Umbilical cord (tissue), 2 donors: ENCODE measurements around the gene PDE6B. TPM values are rescaled to one million over a fixed set of nuclear protein-coding genes. Genes with fewer than 3 reads are reported as not detected.
"Not testable (repeated sequence)": the region's sequence is repeated elsewhere in the genome, so short reads cannot be mapped to it uniquely, and the experiment has no call there.

Source experiments
- DNase-seq: peaks from one replicate; pipeline ENCODE4 v3.0.0-alpha.2; 2015; ENCODE audit warnings: low spot score
- total RNA-seq: library from RNA; depleted of rRNA; stranded (reverse); fragments of >200 nt; gene quantifications from one replicate; pipeline ENCODE4 v1.2.3, GENCODE V29; 2014; ENCODE audit warnings: low replicate concordance; ENCODE audit not compliant: insufficient read depth

PDE6B gene
- total RNA-seq, 1 donor from 2014 or later, result 7.0 TPM

DNA sequence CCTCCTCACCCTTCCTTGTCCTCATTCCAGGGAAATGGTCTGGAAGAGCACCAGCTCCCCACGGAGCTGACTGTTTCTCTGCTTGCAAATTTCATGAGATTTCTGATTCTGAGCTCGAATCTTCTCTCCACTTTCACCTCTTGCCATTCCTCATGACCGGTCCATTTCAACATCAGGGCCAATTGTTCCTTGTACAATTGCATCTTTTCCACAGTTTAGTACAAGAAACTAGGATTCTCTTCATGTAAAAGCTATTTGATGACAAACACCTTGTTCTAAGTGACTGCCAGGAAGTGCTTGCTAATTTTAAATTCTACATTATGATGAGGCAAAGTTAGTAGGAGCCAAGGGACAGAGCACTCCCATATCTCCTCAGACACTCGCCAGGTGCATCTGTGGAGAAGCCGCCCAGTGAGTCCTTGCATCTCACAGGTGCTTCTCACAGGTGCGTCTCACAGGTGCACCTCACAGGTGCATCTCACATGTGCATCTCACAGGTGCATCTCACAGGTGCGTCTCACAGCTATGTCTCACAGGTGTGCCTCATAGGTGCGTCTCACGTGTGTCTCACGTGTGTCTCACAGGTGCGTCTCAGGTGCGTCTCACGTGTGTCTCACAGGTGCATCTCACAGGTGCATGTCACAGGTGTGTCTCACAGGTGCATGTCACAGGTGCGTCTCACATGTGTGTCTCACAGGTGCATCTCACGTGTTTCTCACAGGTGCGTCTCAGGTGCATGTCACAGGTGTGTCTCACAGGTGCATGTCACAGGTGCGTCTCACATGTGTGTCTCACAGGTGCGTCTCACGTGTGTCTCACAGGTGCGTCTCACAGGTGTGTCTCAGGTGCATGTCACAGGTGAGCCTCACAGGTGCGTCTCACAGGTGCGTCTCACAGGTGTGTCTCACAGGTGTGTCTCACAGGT is 3.0 kb upstream of the PDE6B start:
- no peak for DNase-seq

DNA sequence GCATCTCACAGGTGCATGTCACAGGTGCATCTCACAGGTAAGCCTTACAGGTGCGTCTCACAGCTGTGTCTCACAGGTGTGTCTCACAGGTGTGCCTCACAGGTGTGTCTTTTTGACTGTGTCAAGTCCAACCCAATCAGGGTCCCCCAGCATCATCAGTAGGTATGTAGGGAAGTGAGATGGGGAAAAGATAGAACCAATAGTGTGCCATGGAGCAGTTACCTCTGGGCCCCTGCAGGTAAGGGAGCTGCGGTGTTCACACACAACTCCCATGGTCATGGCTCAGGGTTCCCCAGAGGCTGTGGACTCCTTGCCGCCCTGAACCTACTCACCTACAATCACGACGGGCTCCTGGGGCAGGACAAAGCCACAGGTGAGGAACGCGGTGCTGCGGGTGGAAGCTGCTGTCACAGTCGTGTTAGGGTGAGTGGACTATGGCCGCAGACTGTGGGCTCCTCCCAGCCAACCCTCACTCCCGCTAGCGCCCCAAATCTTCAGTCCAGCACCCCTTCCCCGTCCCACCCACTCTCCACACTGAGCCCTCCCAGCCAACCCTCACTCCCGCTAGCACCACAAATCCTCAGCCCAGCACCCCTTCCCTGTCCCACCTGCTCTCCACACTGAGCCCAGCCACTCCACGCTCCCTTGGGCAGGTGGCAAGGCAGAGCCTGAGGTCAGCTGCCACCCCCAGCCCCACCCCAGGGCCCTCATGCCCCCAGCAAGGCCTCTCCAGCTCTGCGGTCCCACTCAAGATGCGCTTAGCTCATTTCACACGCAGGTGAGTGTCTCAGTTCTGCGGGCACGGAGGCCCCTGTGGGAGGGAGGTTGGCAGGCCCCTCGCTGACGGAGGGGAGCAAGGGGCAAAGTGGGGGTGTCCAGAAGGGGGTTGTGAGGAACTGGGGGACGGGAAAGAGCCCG is 2.1 kb upstream of the PDE6B start:
- no peak for DNase-seq

DNA sequence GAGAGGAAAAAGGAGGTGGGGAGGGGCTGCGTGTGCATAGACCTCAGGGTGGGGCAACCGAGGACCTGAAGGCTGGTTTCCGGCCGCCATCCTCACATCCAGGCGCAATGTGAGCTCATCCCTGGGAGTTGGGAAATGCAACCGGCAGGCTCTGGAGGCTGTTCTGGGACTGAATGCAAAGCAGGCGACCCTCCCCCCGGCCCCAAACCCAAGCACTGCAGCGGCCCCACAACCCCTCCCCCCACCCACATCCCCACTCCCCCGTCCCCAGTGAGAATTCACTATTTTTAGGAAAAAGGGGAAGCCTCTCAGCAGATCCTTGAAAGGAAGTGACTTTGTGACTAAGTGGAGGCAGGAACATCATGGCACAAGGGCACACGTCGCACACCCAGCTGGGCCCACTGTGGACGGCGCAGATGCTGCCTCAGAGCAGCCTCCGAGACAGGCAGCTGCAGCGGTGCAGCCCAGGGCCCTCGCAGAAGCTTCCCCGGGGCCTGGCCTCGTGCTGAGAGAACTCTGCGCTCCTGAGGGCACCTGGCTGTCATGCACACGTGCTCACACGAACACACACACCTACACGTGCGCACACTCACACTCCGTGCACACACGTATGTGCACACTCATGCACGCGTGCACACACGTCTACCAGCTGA is 1.3 kb upstream of the PDE6B start:
- DNase-seq, result no peak

DNA sequence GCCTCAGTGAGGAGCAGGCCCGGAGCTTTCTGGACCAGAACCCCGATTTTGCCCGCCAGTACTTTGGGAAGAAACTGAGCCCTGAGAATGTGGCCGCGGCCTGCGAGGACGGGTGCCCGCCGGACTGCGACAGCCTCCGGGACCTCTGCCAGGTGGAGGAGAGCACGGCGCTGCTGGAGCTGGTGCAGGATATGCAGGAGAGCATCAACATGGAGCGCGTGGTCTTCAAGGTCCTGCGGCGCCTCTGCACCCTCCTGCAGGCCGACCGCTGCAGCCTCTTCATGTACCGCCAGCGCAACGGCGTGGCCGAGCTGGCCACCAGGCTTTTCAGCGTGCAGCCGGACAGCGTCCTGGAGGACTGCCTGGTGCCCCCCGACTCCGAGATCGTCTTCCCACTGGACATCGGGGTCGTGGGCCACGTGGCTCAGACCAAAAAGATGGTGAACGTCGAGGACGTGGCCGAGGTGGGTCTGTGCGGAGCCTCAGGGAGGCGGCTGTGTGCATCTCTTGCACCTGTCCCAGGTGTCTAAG is 323 bp downstream of the PDE6B start:
- no peak for DNase-seq

DNA sequence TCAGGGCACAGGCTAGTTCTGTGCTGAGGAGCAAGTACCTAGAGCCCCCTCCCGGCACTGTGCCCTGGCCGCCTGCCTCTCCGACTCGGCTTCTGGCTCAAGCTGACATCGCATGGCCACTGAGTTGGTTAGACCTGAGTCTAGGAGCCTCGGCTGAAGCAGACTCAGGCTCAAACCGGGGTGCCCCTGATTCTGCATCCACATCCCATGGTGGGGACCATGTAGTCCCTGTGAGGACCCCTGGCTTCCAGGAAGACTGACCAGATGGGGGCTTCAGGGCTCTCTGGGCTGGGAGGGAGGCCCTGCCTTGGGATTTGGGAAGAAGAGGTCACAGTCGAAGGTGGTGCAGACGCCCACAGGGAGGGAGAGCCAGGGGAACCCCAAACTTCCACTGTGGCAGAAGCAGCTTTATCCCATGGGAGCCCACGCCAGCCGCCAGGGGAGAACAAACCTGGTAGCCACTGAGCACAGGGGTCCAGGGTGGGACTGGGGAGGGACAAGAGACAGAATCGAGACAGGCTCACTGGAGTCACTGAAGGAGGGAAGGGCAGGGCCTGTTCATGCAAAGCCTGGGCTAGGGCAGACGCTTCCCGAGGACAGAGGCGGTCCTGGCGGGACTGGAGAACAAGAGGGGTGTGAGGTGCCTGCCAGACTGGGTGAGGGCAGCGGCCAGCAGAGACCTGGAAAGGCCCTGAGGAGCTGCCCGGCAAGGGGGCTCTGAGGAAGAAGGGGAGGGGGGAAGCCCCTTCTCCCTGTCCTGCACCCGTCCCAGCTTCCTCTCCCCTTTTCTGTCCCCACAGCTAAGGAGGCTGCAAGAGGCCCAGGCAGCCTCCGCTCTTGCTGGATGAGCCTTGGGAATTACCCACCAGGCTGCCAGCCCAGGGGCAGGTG is 1.1 kb downstream of the PDE6B start:
- no peak for DNase-seq

DNA sequence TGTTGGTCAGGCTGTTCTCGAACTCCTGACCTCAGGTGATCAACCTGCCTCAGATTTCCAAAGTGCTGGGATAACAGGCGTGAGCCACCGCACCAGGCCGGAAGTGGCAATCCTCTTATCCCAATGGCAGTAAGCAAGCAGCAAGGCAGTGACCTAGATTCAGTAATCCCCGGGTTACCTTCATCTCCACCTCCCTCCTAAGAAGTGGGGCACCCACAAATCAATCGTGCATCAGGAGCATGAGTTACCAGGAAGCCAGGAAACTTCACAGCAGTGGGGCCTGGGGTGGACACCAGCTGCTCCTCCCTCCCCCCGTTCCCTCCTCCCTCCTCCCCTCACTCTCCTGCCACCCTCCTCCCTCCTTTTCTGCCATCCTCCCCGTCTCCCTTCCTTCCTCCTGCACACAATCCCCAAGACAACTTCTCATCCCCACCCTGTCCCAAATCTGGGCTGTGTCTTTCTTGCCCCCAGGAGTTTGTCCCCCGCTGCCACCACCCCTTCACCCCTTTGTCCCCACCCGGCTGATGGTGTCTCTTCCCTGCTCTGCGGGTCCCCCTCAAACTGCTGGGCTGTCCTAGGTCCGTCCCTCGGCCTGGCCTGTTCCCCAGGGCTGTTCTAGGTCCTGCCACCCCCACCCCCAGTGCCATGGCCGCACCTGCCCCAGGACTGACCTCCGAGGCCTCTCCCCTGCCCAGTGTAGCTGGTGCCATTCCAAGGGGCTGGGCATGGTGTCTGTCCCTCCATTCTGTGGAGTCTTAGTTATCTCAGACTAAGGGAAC is 2.2 kb downstream of the PDE6B start:
- DNase-seq, result no peak

DNA sequence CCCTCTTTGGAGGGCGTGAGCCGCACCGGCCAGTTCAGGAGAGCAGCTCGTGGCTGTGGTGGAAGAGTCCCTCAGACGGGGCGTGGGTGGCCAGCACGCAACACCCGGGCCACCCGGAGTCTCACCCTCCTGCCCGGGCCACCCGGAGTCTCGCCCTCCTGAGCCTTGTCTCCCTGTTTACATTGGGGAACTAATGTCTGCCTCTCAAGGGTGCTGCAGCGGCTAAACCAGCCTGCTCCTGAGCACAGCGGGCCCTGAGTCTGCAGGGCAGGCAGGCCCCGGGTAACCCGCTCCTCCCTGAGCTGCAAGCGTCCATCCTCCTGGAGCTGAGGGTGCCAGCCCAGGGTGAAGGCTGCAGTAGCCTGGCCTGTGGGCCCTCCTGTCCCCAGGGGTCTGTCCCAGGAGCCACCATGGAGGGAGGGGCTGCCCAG is 3.0 kb downstream of the PDE6B start:
- DNase-seq, result no peak

DNA sequence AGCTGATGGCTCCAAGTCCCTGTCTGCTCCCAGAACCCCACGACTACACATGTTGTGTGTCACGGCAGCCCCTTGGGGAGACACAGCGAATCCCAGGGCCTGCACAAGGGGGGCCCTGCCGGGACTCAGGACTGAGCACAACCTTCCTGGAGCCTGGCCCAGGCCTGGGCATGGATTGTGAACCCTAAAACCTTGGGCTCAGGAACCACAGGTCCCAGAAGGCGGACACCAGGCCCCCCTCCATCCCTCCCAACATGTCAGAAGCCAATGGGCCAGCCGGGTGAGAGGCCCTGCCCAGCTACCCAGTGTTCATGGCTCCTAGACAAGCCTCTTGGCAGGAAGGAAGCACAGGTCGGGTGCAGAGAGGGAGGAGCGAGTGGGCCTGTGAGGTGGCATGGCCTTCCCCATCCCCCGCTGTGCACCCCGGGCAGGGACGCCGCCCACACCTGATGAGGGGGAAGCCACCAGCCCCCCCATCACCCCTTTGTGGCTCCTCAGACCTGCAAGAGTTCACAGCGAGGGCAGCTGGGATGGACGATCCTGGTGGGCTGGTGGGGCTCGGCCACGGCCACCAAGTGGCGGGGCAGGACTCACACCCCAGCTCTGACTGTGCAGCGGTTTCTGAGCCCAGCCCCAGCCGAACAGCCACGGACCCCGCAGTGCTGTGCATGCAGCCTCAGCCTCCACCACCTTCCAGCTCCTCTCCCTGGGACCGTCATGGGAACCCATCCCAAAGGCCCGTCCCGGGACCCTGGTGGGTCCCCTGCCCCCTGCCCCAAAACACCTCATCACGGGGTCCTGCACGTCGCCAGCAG is 3.7 kb downstream of the PDE6B start:
- DNase-seq, result no peak

DNA sequence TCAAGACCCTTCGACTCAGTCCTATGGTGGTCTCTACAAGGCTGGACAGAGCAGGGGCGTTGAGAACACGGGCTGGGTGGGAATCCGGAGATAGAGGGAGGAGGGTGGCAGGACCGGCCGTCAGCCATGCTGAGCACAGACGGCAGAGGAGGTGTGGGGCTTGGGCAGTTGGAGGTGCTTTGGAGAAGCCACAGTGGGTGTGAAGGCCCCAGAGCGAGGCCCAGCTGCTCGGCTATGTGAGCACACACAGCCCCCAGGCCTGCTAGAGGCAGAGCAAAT is 4.2 kb downstream of the PDE6B start:
- no peak for DNase-seq

DNA sequence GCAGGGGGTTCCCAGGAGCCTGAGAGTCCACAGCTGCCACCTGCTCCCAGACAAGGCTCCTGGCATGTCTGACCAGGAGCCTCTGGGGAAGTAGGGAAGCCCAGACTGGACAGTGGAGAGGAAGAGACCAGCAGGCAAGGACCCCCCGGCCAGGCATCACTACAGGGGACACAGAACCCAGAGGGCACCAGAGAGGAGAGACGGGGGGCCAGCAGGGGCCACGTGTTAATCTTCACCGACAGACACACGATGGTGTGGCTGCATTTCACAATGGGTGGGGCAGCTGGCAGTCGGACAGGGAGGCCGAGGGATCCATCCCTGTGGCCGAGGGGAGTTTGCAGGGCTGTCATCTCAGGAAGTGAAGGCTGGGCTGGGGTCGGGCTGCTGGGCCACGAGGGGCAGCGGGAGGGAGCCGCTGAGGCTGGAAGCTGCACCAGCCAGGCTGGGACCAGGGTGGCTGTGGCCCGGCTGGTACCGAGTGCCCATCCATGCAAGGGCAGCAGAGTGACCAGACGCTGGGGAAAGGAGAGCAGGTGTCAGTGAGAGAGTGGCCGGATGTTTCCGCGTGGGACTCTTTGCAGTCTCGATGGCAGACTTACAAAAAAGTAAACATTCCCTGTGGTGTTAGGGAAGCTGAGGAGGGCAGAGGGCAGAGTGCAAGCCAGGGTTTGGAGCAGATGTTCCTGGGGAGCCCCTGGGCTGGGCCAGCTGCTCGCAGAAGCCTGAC is 4.7 kb downstream of the PDE6B start:
- no peak for DNase-seq

DNA sequence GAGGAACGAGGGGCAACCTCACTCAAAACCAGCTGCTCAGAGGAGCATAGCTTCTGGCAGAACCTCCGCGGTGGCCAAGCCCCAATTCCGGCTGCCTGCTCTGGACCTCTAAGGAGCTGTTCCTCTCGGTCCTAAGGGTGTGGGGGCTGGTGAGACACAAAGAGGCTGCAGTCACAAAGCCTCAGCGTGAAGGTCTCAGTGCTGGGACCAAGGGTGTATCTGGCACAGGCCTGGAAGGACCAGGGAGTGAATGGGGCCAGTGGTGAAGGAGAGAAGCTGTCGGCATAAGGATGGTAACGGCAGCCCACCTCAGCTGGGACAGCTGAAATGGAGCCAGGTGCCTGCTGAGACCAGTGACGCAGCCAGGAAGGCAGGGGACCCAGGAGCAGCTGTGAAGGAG is 5.3 kb downstream of the PDE6B start:
- no peak for DNase-seq

DNA sequence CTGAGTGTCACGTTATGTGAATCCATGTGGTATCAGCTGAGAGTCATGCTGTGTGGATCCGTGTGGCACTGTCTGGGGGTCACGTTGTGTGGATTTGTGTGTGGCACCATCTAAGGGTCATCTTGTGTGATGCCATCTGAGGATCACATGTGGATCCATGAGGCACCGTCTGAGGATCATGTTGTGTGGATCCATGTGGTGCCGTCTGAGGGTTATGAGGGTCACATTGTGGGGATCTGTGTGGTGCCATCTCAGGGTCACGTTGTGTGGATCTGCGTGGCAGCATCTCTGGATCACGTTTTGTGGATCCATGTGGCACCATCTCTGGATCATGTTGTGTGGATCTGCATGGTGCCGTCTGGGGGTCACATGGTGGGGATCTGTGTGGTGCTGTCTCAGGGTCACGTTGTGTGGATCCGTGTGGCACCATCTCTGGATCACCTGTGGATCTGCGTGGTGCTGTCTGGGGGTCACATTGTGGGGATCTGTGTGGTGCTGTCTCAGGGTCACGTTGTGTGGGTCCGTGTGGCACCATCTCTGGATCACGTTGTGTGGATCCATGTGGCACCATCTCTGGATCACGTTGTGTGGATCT is 6.9 kb downstream of the PDE6B start:
- no peak for DNase-seq

DNA sequence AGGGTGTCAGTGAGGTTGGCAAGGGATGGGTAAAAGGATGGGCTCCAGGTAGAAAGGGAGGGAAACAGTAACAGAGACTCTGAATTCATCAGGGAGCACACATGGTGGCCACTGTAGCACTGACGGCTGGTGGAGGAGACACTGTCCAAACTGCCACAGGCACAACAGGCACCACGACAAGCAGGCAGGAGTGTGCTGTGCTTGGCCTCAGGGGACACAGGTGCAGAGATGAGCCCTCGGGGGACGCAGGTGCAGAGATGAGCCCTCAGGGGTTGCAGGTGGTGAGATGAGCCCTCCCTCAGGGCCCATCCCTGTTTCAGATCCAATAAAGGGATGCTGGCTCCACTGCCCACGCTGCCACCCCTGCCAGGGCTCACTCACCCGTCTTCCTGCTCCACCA is 7.6 kb downstream of the PDE6B start:
- no peak for DNase-seq

DNA sequence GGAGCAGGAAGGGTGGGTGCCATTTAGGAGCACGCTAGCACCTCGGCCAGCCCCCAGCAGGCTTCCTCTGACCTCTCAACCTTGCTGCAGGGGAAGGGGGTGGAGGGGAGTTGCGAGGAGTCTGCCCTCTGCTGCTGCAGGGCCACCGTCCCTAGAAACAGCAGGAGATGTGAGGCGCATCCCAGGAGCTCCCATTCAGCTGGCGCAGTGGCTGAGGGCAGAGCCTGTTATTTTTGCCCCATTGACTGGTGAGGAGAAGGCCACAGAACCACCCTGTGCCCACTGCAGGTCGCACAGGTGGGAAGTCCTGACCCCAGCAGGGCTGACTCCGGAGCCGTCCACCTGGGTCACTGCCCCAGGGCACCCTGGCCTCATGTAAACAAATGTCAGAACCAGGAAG is 8.0 kb downstream of the PDE6B start:
- DNase-seq, result no peak

DNA sequence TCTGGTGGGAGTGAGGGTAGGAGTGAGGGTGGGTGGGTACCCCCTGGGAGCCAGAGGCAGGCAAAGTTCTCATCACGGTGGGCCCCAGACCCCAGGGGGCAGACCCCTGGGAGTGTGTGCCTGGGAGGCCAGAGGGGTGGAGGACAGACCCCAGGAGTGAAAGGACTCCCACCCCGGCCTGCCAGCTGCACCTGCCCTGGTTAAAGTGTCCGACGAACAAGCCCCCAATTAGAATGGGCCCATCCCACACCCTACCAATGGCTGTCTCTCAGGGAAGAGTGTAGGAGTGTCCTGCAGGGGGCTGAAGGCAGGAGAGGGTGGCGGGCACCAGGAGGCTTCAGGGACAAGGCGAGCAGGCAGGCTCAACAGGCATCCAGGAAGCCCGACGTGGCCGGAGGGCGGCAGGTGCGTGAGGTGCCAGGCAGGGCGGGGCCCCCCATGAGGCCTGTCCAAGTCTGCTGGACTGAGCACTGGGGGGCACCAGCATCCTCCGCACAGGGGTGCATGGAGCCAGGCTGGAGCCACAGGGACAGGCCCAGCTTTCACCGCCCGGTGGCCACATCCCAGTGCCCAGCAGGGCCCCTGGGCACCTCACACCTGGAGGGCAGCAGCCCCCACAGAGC is 8.7 kb downstream of the PDE6B start:
- no peak for DNase-seq

DNA sequence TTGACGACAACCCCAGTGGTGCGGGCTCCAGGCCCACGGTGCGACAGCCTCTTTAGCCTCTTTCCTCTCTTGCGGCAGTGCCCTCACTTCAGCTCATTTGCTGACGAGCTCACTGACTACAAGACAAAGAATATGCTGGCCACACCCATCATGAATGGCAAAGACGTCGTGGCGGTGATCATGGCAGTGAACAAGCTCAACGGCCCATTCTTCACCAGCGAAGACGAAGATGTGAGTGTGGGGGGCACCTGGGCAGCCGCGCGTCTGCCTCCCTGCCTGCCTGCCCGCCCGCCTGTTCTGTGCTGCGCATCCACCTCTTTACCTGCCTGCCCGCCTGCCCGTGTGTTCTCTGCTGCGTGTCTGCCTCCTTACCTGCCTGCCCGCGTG is 9.2 kb downstream of the PDE6B start:
- no peak for DNase-seq

DNA sequence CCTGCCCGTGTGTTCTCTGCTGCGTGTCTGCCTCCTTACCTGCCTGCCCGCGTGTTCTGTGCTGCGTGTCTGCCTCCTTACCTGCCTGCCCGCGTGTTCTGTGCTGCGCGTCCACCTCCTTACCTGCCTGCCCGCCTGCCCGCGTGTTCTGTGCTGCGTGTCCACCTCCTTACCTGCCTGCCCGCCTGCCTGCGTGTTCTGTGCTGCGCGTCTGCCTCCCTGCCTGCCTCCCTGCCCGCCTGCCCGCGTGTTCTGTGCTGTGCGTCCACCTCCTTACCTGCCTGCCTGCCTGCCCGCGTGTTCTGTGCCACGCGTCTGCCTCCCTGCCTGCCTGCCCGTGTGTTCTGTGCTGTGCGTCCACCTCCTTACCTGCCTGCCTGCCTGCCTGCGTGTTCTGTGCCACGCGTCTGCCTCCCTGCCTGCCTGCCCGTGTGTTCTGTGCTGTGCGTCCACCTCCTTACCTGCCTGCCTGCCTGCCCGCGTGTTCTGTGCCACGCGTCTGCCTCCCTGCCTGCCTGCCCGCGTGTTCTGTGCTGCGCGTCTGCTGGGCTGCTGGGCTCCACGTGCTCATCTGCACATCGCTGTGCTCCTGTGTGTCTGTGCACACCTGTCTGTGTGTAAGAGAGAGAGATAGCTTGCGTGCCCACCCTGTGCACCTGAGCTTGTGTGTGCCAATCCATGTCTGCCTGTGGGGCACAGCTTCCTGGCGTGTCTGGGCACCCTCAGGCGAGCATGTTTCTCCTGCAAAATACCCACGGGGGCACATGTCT is 9.9 kb downstream of the PDE6B start:
- not testable (repeated sequence) for DNase-seq
